Astrocyte of the hippocampus (primary cell): ENCODE data around the gene UCK2.

Experiments
- DNase-seq: peaks from one replicate; pipeline ENCODE4 v3.0.0; 2011; ENCODE audit warnings: low read depth, low spot score

UCK2 gene

GRCh38 chr1:165879946-165880345 is 52.5 kb downstream of the UCK2 start:
- DNase-seq: no peak

GRCh38 chr1:165880993-165881392 is 53.6 kb downstream of the UCK2 start:
- DNase-seq: no peak

GRCh38 chr1:165882168-165882837 is 54.9 kb downstream of the UCK2 start:
- DNase-seq: no peak

DNA sequence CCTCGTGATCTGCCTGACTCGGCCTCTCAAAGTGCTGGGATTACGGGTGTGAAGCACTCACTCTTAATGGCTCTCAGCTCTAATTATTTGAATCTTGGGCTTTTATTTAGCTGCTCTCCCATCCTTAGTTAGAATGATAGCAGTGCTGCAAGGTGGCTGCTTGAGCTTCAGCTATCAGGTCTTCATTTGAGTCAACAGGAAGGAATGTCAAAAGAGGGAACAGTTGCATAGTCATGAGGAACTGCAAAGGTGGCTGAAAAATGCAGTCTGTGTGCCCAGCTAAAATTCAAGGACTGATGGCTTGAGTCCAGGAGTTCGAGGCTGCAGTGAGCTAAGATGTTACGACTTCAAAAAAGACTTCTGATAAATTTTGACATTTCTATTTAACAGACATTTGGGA is 55.6 kb downstream of the UCK2 start:
- no peak for DNase-seq

DNA sequence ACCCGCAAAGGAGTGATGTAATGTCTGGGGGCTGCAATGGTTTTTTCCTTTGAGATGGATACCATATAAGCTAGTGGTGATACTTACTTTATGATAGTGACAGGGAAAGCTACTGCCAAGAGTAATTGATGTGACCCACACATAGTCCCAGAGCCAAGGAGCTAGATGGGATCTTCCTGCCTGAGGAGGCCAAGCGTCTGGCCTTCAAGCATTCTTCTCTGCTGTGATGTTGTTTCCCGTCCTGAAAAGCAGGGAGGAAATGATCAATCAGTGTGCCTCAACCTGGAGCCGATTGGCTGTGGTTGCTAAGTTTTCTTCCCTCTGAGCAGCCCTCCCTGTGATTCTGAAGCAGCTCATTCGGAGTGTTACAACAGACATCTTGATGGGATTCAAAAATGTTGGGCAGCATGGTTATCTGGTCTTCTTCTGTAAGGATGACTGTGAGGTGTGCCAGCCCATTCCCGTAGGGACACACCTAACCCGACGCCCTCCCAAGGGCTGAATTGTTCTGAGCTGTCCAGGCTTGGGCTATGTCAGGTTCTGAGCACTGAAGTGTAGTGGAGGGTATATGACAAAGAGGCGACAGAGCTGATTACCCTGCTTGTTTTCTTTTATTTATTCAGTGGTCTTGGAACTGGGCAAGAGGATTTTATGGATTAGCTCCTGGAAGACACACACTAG is 56.7 kb downstream of the UCK2 start:
- DNase-seq: no peak

DNA sequence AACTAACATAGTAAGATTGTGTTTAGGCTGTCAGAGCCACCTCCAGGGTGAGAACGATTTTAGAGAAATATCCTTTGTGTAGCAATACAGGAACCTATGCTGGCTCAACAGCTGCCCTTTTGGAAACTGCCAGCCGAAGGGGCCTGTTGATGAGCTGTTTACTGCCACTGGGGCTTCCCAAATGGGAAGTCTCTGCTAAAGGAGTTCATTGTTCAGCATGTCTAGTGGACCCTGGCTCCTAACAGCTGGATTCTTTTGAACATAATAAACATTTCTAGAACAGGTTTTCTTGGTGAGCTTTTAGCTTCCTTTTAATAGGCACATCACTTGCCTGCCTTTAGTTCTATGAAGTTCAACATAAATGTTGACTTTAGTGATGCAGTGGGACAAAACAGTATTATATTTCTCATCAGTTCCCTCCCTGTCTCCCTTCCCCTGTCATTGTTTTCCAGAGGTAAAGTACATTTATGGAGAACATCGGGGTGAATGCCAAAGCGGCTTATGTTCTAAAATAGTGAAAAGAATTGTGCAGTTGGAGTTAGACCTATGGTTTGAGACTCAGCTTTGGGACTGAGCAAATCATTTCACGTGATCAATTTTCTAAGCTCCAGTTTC is 57.4 kb downstream of the UCK2 start:
- DNase-seq: no peak

DNA sequence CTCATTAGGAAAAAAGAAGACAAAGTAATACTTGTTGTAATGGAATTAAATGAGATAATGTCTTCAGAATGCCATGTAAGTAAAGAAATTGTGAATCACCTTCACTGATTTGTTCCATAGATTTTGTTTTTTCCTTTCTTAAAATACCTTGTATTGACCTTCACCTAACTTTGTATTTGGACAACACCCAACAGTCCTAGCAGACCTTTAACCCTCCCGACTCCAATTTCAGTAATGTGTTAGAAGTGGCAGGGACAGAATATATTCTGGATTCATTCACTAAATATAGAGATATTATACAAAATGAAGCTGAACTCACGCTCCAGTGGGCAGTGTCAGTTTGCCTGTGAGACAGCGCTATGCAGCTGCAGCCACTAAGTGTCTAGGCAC is 57.9 kb downstream of the UCK2 start:
- no peak for DNase-seq

GRCh38 chr1:165886193-165886592 is 58.8 kb downstream of the UCK2 start:
- DNase-seq: no peak

DNA sequence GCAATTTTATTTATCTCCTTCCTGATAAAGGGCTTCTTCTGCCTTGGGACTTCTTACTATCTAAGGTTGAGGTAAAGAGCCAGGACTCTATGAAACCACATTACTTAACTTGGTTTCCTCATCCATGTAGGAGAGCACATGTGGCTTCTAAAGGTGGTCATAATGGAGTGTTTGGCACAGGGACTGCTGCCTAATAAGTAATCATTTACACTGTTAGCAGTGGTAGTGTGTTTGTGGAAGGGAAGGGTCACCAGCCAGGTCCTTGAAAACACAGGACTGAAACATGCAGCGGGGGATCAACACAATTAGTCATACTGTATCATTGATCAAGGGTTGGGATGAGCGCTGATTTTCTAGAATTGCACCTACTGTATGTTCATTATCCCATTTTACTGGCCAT is 59.6 kb downstream of the UCK2 start:
- no peak for DNase-seq

DNA sequence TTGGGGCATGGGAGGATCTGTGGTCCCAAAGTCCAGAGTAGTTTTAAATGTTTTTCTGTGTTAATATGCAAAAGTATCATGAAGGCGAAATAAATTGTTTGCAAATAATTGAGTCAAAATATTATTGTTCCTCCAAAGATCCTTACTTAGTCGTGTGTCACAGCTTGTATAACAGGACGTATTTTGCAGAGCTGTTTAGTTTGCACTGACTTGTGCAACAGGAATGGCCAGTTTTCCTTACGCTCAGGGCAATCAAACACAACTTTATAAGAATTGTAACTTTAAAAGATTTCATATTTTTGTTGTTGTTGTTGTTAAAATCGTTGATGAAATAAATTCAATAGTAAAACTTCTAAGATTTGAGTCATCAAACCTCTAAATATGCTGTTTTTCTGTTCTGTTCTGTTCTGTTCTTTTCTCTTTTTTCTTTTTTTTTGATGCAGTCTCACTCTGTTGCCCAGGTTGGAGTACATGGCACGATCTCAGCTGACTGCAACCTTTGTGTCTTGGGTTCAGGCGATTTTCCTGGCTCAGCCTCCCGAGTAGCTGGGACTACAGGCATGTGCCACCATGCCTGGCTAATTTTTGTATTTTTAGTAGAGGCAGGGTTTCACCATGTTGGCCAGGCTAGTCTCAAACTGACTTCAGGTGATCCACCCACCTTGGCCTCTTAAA is 60.6 kb downstream of the UCK2 start:
- no peak for DNase-seq

DNA sequence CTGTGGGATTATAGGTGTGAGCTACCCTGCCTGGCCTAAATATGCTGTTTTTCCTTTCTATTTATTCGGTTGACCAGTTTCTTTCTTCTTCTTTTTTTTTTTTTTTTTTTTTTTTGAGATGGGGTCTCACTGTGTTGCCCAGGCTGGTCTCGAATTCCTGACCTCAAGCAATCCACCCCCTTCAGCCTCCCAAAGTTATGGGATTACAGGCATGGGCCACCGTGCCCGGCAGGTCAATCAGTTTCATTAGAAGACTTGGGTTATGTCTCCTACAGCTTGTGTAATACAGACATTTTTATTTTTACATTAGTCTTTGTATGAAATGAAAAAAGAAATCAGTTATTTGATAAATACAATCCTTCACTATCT is 61.1 kb downstream of the UCK2 start:
- DNase-seq: no peak

GRCh38 chr1:165890684-165891083 is 63.3 kb downstream of the UCK2 start:
- DNase-seq: peak; percentile 55

GRCh38 chr1:165891111-165891860 is 63.9 kb downstream of the UCK2 start:
- DNase-seq: peak; percentile 38

- DNase-seq: no peak
These were observed 65.5 kb downstream of the UCK2 start for GRCh38 chr1:165892935-165893334.

DNA sequence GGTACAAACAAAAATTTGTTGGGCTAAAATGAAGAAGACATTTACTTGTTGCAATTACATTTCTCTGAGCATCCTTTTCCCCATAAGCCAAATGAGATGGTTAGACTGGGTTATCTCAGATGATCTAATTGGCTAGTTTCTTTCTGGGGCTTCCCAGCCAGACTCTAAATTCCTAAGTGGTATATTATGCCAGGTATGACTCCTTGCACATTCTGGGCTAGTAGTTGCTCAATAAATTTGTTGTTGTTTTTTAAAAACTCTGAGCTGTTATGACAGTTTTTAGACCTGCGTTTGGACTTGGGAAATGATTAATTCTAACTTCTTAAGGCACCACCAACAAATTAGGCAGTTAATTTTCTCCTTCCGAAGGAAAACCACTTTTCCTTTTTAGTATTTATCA is 66.1 kb downstream of the UCK2 start:
- DNase-seq: no peak

DNA sequence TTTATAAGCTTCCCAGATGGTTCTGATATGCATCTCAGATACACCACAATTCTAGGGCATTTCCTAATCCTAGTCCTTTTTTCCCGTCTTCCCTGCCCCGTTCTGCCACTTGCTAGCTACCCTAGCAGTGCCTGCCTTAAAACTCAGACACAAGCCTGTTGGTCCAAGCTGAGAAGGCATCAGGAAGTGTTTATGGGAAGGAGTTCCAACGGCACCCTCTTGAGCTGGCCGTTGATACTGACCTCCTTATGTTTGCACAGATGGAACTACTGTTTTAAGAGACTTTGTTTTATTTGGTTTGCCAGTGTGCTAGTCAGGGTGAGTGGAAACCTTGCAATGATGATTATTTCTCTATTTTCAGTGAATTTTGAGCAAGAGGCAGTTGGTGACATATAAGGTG is 67.2 kb downstream of the UCK2 start:
- no peak for DNase-seq

DNA sequence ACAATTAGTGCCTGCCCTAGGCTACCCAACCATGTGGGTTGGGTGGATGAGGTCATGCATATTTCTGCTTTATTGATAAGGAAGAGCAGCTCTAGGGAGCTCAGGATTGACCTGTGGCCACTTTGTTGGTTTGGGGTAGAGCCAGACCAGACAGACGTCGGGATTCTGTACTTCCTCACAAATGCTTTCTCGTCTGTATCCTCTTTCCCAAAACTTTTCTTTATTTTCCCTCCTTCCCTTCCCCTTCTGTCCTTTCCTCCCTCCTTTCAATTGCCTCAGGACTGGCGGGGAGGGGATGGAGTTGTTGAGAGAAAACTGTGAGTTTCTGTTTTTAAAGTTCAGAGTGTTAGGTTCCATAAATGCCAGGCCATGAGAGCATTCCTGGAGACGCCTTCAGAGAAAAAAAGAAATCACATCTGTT is 68.0 kb downstream of the UCK2 start:
- DNase-seq: peak; percentile 36

GRCh38 chr1:165896277-165896676 is 68.9 kb downstream of the UCK2 start:
- peak; percentile 73 for DNase-seq

- DNase-seq: no peak
These were observed 70.2 kb downstream of the UCK2 start for GRCh38 chr1:165897326-165898303.

GRCh38 chr1:165898837-165899236 is 71.4 kb downstream of the UCK2 start:
- peak; percentile 96 for DNase-seq

DNA sequence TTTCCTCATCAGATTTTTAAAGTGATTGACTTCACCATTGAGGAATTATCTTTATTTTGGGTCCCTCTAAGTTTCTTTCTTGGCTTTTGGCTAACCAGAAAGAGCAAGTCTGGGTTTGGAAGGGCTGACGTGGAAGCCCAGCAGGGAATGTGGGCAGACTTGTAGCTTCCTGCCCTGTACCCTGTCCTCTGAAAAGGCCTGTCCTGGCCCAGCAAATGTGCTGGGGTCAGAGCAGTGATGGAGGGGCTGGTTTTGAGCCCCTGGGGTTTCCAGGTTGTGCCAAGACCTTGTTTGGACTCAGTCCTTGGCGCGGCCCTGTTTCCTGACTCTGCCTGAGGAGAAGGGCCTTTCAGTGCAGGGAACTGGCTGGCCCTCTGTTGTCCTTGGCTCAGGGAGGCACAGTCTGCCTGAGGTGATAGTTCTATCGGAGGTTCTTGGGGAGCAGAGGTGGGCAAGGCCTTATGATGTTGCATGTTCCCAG is 72.1 kb downstream of the UCK2 start:
- DNase-seq: no peak
